Keratinocyte (primary cell): ENCODE data around the gene OR10H1.

Source experiments
- CTCF ChIP-seq, 3 experiments: IDR thresholded peaks in 1 of 3; conservative IDR thresholded peaks in 1 of 3; optimal IDR thresholded peaks in 1 of 3; 2 replicates in 2 of 3; 3 replicates in 1 of 3; pipeline versions ENCODE3 to v1.5.1; 2011; ENCODE audit warnings: low read length in 3 of 3, mild to moderate bottlenecking in 3 of 3, moderate library complexity in 2 of 3, control low read depth in 1 of 3, inconsistent platforms in 1 of 3; ENCODE audit not compliant: insufficient read depth in 2 of 3; ENCODE audit errors: extremely low read depth in 1 of 3
- EZH2 ChIP-seq: IDR thresholded peaks from one replicate; pipeline ENCODE4 v1.6.1; 2012; ENCODE audit warnings: inconsistent platforms, mild to moderate bottlenecking, low read length, moderate library complexity

DNA sequence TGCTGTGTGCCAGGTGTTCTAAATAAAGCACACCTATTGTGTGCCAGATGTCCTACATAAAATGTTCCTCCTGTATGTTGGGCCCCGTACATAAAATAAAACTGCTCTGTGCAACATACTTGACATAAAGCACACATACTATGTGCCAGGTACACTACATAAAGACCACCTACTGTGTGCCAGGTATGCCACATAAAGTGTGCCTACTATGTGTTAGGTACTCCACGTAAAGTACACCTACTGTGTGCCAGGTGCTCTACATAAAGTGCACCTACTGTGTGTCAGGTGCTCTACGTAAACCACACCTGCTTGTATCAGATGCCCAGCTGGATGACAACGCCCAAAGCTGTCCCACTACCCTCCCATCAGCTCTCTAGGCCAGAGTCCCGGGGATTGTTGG, 33.8 kb downstream of the OR10H1 start:
- TF ChIP-seq EZH2 (no peak), CTCF (optimal IDR thresholded peaks at IDR 0.05 in 1 of 3, IDR thresholded peaks at IDR 0.05 in 1 of 3, conservative IDR thresholded peaks at IDR 0.05 in 1 of 3; ENCODE audit: extremely low read depth in 1 of 3, insufficient read depth in 2 of 3, low read length in 3 of 3) (no peak)
